ENCODE measurements around the gene TGOLN2.

DNA sequence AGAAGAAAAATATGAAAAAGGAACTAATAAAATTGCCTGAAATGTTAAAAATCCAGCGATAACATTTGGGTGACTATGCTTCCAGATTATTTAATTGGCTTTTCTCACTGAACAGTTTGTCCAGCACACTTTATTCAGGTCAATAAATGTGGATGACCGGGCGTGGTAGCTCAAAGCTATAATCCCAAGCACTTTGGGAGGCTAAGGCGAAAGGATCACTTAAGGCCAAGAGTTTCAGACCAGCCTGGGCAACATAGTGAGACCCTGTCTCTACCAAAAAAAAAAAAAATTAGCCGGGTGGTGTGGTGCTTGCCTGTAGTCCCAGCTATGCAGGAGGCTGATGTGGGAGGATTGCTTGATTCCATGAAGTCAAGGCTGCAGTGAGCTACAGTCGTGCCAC lies 55.4 kb downstream of the TGOLN2 start:
- TF ChIP-seq, protein P1, sequence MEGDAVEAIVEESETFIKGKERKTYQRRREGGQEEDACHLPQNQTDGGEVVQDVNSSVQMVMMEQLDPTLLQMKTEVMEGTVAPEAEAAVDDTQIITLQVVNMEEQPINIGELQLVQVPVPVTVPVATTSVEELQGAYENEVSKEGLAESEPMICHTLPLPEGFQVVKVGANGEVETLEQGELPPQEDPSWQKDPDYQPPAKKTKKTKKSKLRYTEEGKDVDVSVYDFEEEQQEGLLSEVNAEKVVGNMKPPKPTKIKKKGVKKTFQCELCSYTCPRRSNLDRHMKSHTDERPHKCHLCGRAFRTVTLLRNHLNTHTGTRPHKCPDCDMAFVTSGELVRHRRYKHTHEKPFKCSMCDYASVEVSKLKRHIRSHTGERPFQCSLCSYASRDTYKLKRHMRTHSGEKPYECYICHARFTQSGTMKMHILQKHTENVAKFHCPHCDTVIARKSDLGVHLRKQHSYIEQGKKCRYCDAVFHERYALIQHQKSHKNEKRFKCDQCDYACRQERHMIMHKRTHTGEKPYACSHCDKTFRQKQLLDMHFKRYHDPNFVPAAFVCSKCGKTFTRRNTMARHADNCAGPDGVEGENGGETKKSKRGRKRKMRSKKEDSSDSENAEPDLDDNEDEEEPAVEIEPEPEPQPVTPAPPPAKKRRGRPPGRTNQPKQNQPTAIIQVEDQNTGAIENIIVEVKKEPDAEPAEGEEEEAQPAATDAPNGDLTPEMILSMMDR (IDR thresholded peaks at IDR 0.05), result no peak
- no peak for TF ChIP-seq POLR2A (IDR thresholded peaks at IDR 0.05)

Data from gastroesophageal sphincter (tissue), 3 donors.